ENCODE results near the gene TAF6. TPM values are rescaled to one million over a fixed set of nuclear protein-coding genes. Genes with fewer than 3 reads are reported as not detected.
A peak's percentile ranks its signal among the peaks of the same experiment; 100 is the strongest.

Gene TAF6
- total RNA-seq, 3 donors from 2014 or later = 31.5 to 35.0 (median 34.4) TPM

DNA sequence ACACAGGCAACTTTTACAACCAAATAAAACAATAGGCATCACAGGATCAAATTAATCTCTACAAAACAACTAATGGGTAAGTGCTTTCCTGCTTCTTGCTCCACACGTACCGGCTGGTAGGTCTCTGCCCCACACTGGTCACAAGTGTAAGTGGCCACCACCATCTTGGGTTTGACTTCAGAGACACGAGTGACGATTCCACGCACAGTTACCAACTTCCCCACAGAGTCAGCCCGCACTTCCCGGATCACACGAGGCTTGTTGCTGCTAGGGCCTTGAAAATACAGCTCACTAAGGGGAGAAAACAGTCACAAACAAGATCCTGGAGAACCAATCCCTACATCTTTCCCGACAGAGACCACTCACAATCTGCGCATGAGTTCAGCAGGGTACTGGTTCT lies 20.2 kb downstream of the TAF6 start:
- peaks cover 0 to 18% of the 10 kb centered on the region in 2 donors for H3K4me1 ChIP-seq
- TF ChIP-seq POLR2AphosphoS5 (IDR thresholded peaks at IDR 0.05) (no peak), POLR2A (IDR thresholded peaks at IDR 0.05) (no peak)
- TF ChIP-seq, protein P1, sequence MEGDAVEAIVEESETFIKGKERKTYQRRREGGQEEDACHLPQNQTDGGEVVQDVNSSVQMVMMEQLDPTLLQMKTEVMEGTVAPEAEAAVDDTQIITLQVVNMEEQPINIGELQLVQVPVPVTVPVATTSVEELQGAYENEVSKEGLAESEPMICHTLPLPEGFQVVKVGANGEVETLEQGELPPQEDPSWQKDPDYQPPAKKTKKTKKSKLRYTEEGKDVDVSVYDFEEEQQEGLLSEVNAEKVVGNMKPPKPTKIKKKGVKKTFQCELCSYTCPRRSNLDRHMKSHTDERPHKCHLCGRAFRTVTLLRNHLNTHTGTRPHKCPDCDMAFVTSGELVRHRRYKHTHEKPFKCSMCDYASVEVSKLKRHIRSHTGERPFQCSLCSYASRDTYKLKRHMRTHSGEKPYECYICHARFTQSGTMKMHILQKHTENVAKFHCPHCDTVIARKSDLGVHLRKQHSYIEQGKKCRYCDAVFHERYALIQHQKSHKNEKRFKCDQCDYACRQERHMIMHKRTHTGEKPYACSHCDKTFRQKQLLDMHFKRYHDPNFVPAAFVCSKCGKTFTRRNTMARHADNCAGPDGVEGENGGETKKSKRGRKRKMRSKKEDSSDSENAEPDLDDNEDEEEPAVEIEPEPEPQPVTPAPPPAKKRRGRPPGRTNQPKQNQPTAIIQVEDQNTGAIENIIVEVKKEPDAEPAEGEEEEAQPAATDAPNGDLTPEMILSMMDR (IDR thresholded peaks at IDR 0.05) = no peak
- no peaks in the 10 kb centered on the region for H3K36me3 ChIP-seq
- no peaks in the 10 kb centered on the region for H3K27me3 ChIP-seq
- intact Hi-C loops (cut with DNase I; ENCODE audit: low total_unique reads) = no loop called here
- no peaks in the 10 kb centered on the region for H3K9me3 ChIP-seq
- no peak for DNase-seq (ENCODE audit: low spot score in 2 of 2)
- H3K4me3 ChIP-seq = peak overlapping the region in 1 of 3 donors; percentile 16
- peak overlapping the region in 1 of 2 donors; percentile 95 for H3K27ac ChIP-seq

DNA sequence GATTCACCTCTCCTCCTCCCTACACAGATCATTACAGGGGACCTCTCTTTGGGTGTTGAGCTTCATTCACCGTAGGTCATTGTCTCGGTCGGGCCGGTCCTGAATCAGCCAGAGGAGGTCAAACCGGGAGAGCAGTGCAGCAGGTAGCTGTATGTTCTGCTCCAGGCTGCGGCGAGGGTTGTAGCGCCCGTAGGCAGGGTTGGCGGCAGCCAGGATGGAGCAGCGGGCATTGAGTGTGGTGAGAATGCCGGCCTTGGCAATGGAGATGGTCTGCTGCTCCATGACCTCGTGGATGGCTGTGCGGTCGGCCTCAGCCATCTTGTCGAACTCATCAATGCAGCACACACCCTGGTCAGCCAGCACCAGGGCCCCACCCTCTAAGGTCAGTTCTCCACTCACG lies 23.5 kb downstream of the TAF6 start:
- intact Hi-C loops (cut with DNase I; ENCODE audit: low total_unique reads) = no loop called here
- TF ChIP-seq POLR2AphosphoS5 (IDR thresholded peaks at IDR 0.05) (no peak), POLR2A (IDR thresholded peaks at IDR 0.05) (no peak)
- Histone ChIP-seq H3K27me3 (no peaks in the 10 kb centered on the region), H3K36me3 (peaks cover 9% of the 10 kb centered on the region), H3K4me1 (peaks cover 0 to 12% of the 10 kb centered on the region in 2 donors), H3K27ac (no peak overlapping the region), H3K4me3 (no peak overlapping the region), H3K9me3 (no peaks in the 10 kb centered on the region)
- DNase-seq (ENCODE audit: low spot score in 2 of 2) = no peak

DNA sequence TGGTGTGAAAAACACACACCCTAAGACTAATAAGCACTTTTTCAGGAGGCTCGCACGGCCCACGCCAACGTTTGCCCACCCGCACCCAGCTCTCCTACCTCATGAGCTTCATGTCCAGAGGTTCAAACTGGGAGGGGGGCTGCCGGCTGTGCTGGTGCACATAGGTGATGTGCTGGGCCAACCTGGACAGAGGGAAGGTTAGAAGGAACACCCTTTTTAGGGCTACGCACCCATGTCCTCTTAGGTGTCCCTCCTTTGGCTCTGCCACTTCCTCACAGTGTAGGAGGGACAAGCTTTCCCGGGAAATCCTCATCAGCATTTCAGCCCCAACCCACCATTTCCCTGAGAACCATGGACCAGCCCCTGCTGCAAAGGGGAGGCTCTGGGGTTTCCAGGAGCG lies 23.9 kb downstream of the TAF6 start:
- no peak for DNase-seq (ENCODE audit: low spot score in 2 of 2)
- TF ChIP-seq POLR2A (IDR thresholded peaks at IDR 0.05) (no peak), POLR2AphosphoS5 (IDR thresholded peaks at IDR 0.05) (no peak)
- TF ChIP-seq, protein P1 (IDR thresholded peaks at IDR 0.05) = no peak
- H3K4me3 ChIP-seq = no peak overlapping the region
- H3K36me3 ChIP-seq = peaks cover 9% of the 10 kb centered on the region
- H3K4me1 ChIP-seq = peaks cover 0 to 12% of the 10 kb centered on the region in 2 donors
- H3K27me3 ChIP-seq = no peaks in the 10 kb centered on the region
- intact Hi-C loops (cut with DNase I; ENCODE audit: low total_unique reads) = no loop called here
- no peak overlapping the region for H3K27ac ChIP-seq
- no peaks in the 10 kb centered on the region for H3K9me3 ChIP-seq

DNA sequence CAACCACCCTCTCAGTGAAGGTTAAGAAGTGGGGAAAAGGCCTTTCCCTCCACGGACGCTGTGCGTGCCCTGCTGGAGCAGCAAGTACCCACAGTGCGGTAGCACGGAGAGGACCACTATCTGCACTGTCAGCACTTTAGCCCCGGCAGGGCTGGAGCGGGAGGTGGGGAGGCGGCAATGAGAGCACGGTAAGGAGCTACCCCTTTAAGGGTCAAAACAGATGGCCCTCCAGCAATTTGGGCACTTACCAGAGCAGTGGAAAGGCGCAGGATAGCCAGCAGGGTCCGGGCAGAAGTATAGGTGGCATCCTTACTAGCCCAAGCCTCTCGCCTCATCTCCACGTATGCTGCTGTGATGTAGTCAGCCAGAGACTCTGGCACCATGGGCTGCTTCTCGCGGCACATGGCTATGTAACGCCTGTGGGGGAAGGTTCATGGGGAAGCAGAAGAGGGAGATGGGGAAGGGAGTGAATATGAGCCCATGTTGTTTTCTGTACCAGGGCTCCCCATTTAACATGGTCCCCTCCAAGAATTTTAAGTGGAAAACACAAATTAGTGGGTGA lies 25.2 kb downstream of the TAF6 start:
- DNase-seq (ENCODE audit: low spot score in 2 of 2) = no peak
- Histone ChIP-seq H3K9me3 (no peaks in the 10 kb centered on the region), H3K4me1 (peaks cover 0 to 3% of the 10 kb centered on the region in 2 donors), H3K27me3 (no peaks in the 10 kb centered on the region), H3K36me3 (peaks cover 9% of the 10 kb centered on the region), H3K27ac (peak overlapping the region in 1 of 2 donors; percentile 12), H3K4me3 (no peak overlapping the region)
- TF ChIP-seq POLR2AphosphoS5 (IDR thresholded peaks at IDR 0.05) = no peak
- TF ChIP-seq, protein P1 (IDR thresholded peaks at IDR 0.05) = no peak
- no peak for TF ChIP-seq POLR2A (IDR thresholded peaks at IDR 0.05)
- intact Hi-C loops (cut with DNase I; ENCODE audit: low total_unique reads) = no loop called here

DNA sequence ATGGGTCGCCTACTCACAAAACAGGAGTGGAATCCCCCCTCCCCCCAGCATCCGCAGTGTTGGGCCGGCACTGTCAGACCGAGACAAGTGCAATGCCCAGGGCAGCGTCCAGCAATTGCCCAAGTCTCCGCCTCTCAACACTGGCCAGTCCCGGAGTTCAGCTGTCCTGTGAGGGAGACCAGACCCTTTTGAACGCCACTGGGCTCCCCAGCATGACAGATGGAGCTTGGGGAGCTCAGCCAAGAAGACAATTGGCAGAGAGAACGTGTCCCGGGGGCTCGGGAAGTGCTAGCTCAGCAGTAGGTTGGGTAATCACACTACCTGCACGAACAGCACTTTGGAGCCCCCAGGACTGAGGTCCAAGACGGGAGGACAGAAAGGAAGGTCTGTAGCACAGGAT lies 25.7 kb downstream of the TAF6 start:
- Histone ChIP-seq H3K9me3 (no peaks in the 10 kb centered on the region), H3K27me3 (no peaks in the 10 kb centered on the region), H3K36me3 (peaks cover 9% of the 10 kb centered on the region), H3K4me1 (no peaks in the 10 kb centered on the region), H3K4me3 (no peak overlapping the region), H3K27ac (peak overlapping the region; percentile 11 to 25)
- intact Hi-C loops (cut with DNase I; ENCODE audit: low total_unique reads) = no loop called here
- no peak for DNase-seq (ENCODE audit: low spot score in 2 of 2)
- TF ChIP-seq, protein P1 (IDR thresholded peaks at IDR 0.05) = no peak
- TF ChIP-seq POLR2AphosphoS5 (IDR thresholded peaks at IDR 0.05) = no peak
- no peak for TF ChIP-seq POLR2A (IDR thresholded peaks at IDR 0.05)

Measured in breast epithelium (tissue), 4 donors.